ENCODE data around the gene FOXF2.

- TF ChIP-seq YY1 (IDR thresholded peaks at IDR 0.05; ENCODE audit: insufficient read depth, insufficient read length) (no peak), ZNF274 (IDR thresholded peaks at IDR 0.05; ENCODE audit: low read depth, low read length) (no peak)
Measured at GRCh38 chr6:1390946-1391799, 1.8 kb downstream of the FOXF2 start.

Data from NT2/D1 (cell line).